WTC11 (cell line): ENCODE measurements around the gene CSH1. TPM values are rescaled to one million over a fixed set of nuclear protein-coding genes. Genes with fewer than 3 reads are reported as not detected.

Source experiments
- ATF6 ChIP-seq: sonication (generic); formaldehyde crosslinking; IDR thresholded peaks from 2 replicates; pipeline ENCODE4 v1.8.1; 2023; ENCODE audit warnings: mild to moderate bottlenecking, missing genetic modification reagents
- CBFB ChIP-seq: sonication (generic); formaldehyde crosslinking; IDR thresholded peaks from 2 replicates; pipeline ENCODE4 v1.8.1; 2022; ENCODE audit warnings: mild to moderate bottlenecking, low read depth, missing genetic modification reagents
- E2F4 ChIP-seq: sonication (generic); formaldehyde crosslinking; IDR thresholded peaks from 2 replicates; pipeline ENCODE4 v1.8.1; 2022; ENCODE audit warnings: low read depth, mild to moderate bottlenecking, moderate library complexity, missing genetic modification reagents, borderline replicate concordance
- E2F5 ChIP-seq: sonication (generic); formaldehyde crosslinking; IDR thresholded peaks from 2 replicates; pipeline ENCODE4 v1.8.1; 2022; ENCODE audit warnings: mild to moderate bottlenecking, moderate library complexity, missing genetic modification reagents
- ELF4 ChIP-seq: sonication (generic); formaldehyde crosslinking; IDR thresholded peaks from 2 replicates; pipeline ENCODE4 v1.8.1; 2022; ENCODE audit warnings: low read depth, mild to moderate bottlenecking, moderate library complexity, missing genetic modification reagents
- ERG ChIP-seq: fragments of 250-450 bp; sonication (Bioruptor Pico); IDR thresholded peaks from 2 replicates; pipeline ENCODE4 v1.8.0; 2021; ENCODE audit warnings: mild to moderate bottlenecking
- ESRRA ChIP-seq: sonication (generic); formaldehyde crosslinking; IDR thresholded peaks from 2 replicates; pipeline ENCODE4 v1.8.1; 2022; ENCODE audit warnings: mild to moderate bottlenecking, missing genetic modification reagents, borderline replicate concordance
- FOXP1 ChIP-seq: sonication (generic); formaldehyde crosslinking; IDR thresholded peaks from 2 replicates; pipeline ENCODE4 v1.8.0; 2022; ENCODE audit warnings: missing genetic modification reagents, mild to moderate bottlenecking, moderate library complexity, borderline replicate concordance
- GTF2I ChIP-seq: fragments of 250-450 bp; sonication (Bioruptor Pico); conservative IDR thresholded peaks from 2 replicates; pipeline ENCODE4 v1.4.0; 2021; ENCODE audit warnings: mild to moderate bottlenecking
- HMGA2 ChIP-seq: fragments of 250-450 bp; sonication (Bioruptor Pico); IDR thresholded peaks from 2 replicates; pipeline ENCODE4 v1.4.0; 2021; ENCODE audit warnings: mild to moderate bottlenecking, moderate library complexity
- IRF1 ChIP-seq: sonication (generic); formaldehyde crosslinking; IDR thresholded peaks from 2 replicates; pipeline ENCODE4 v1.8.0; 2023; ENCODE audit warnings: missing genetic modification reagents
- MAX ChIP-seq: sonication (generic); formaldehyde crosslinking; IDR thresholded peaks from 2 replicates; pipeline ENCODE4 v1.8.0; 2022; ENCODE audit warnings: mild to moderate bottlenecking, missing genetic modification reagents
- MLX ChIP-seq: sonication (generic); formaldehyde crosslinking; IDR thresholded peaks from 2 replicates; pipeline ENCODE4 v1.8.1; 2023; ENCODE audit warnings: mild to moderate bottlenecking, missing genetic modification reagents, moderate library complexity
- MXD4 ChIP-seq: fragments of 250-450 bp; sonication (Bioruptor Pico); IDR thresholded peaks from 2 replicates; pipeline ENCODE4 v1.8.0; 2021; ENCODE audit warnings: mild to moderate bottlenecking, moderate library complexity, borderline replicate concordance
- MYBL2 ChIP-seq: sonication (generic); formaldehyde crosslinking; IDR thresholded peaks from 2 replicates; pipeline ENCODE4 v1.8.1; 2023; ENCODE audit warnings: mild to moderate bottlenecking, moderate library complexity, missing genetic modification reagents
- NFE2L1 ChIP-seq: sonication (generic); formaldehyde crosslinking; IDR thresholded peaks from 2 replicates; pipeline ENCODE4 v1.8.1; 2023; ENCODE audit warnings: missing genetic modification reagents
- NR2C2 ChIP-seq: sonication (generic); formaldehyde crosslinking; IDR thresholded peaks from 2 replicates; pipeline ENCODE4 v1.8.0; 2022; ENCODE audit warnings: mild to moderate bottlenecking, missing genetic modification reagents
- PREB ChIP-seq: sonication (generic); formaldehyde crosslinking; IDR thresholded peaks from 2 replicates; pipeline ENCODE4 v1.8.1; 2022; ENCODE audit warnings: mild to moderate bottlenecking, missing genetic modification reagents, moderate library complexity, borderline replicate concordance
- PRRX2 ChIP-seq: fragments of 250-450 bp; sonication (Bioruptor Pico); IDR thresholded peaks from 2 replicates; pipeline ENCODE4 v1.8.0; 2021; ENCODE audit warnings: mild to moderate bottlenecking
- SP1 ChIP-seq: sonication (generic); formaldehyde crosslinking; conservative IDR thresholded peaks from 2 replicates; pipeline ENCODE4 v1.8.1; 2022; ENCODE audit warnings: missing genetic modification reagents
- ZMAT4 ChIP-seq: fragments of 250-450 bp; sonication (Bioruptor Pico); IDR thresholded peaks from 2 replicates; pipeline ENCODE4 v1.9.0; 2021; ENCODE audit warnings: mild to moderate bottlenecking
- ZNF121 ChIP-seq: sonication (generic); formaldehyde crosslinking; IDR thresholded peaks from 2 replicates; pipeline ENCODE4 v1.8.0; 2023; ENCODE audit warnings: missing genetic modification reagents
- ZNF232 ChIP-seq: sonication (generic); formaldehyde crosslinking; IDR thresholded peaks from 2 replicates; pipeline ENCODE4 v1.8.0; 2022; ENCODE audit warnings: mild to moderate bottlenecking, missing genetic modification reagents
- ZNF512 ChIP-seq: sonication (generic); formaldehyde crosslinking; IDR thresholded peaks from 2 replicates; pipeline ENCODE4 v1.8.1; 2022; ENCODE audit warnings: missing genetic modification reagents, borderline replicate concordance
- ZNF671 ChIP-seq: fragments of 250-450 bp; sonication (Bioruptor Pico); IDR thresholded peaks from 2 replicates; pipeline ENCODE4 v1.8.0; 2021; ENCODE audit warnings: mild to moderate bottlenecking
- total RNA-seq: library from RNA; stranded (reverse); gene quantifications from 3 replicates; pipeline ENCODE4 v1.2.3, GENCODE V29; 2021

CSH1 gene
- total RNA-seq, 1 experiment from 2014 or later: not detected

- peak; percentile 98 for TF ChIP-seq NFE2L1 (CRISPR knock-in tag)
- peak; percentile 93 for TF ChIP-seq E2F4
- TF ChIP-seq E2F5 (CRISPR knock-in tag): peak; percentile 93
- TF ChIP-seq ZMAT4 (CRISPR knock-in tag): no peak
- no peak for TF ChIP-seq GTF2I (CRISPR knock-in tag)
- no peak for TF ChIP-seq ZNF671 (CRISPR knock-in tag)
- 0 out of 2 replicates have a peak, but pooled peaks have one; percentile 28 for TF ChIP-seq CBFB (CRISPR knock-in tag)
- peak; percentile 90; the same call in 1 of the 2 replicates for TF ChIP-seq ZNF232
- peak; percentile 87 for TF ChIP-seq MYBL2 (CRISPR knock-in tag)
- TF ChIP-seq SP1: peak; percentile 70; the same call in 1 of the 2 replicates
- no peak for TF ChIP-seq ZNF121 (CRISPR knock-in tag)
- no peak for TF ChIP-seq ERG (CRISPR knock-in tag)
- no peak for TF ChIP-seq ATF6
- TF ChIP-seq NR2C2 (CRISPR knock-in tag): peak; percentile 48; the same call in 1 of the 2 replicates
- peak; percentile 81 for TF ChIP-seq IRF1 (CRISPR knock-in tag)
- TF ChIP-seq MAX (CRISPR knock-in tag): peak; percentile 99
- TF ChIP-seq MXD4 (CRISPR knock-in tag): no peak
- TF ChIP-seq ZNF512 (CRISPR knock-in tag): no peak
- TF ChIP-seq PREB (CRISPR knock-in tag): 0 out of 2 replicates have a peak, but pooled peaks have one; percentile 12
- 0 out of 2 replicates have a peak, but pooled peaks have one; percentile 33 for TF ChIP-seq PRRX2
- TF ChIP-seq ELF4: peak; percentile 90
- TF ChIP-seq MLX (CRISPR knock-in tag): no peak
- TF ChIP-seq ESRRA (CRISPR knock-in tag): no peak; the same call in none of the 2 replicates
- TF ChIP-seq HMGA2 (CRISPR knock-in tag): no peak
- peak; percentile 96 for TF ChIP-seq FOXP1 (CRISPR knock-in tag)
These were observed 47.3 kb downstream of the CSH1 start (continued) for GRCh38 chr17:63848834-63849689.
